H9 (cell line): ENCODE measurements around the gene COP1. TPM values are rescaled to one million over a fixed set of nuclear protein-coding genes. Genes with fewer than 3 reads are reported as not detected.

Experiments
- DNase-seq: peaks from one replicate; pipeline ENCODE4 v3.0.0-alpha.2; 2017
- H2AFZ ChIP-seq: one replicate; pipeline ENCODE4 v1.6.1; 2013; ENCODE audit warnings: mild to moderate bottlenecking, low read length, control low read depth, moderate library complexity
- H2AK5ac ChIP-seq: 2 replicates; pipeline ENCODE4 v1.6.1; 2013; ENCODE audit warnings: low read length, control low read depth, mixed read lengths; ENCODE audit not compliant: insufficient read length
- H2BK120ac ChIP-seq: one replicate; pipeline ENCODE4 v1.6.1; 2013; ENCODE audit warnings: low read depth, mild to moderate bottlenecking, low read length, control low read depth, inconsistent platforms; ENCODE audit not compliant: poor library complexity, severe bottlenecking
- H2BK12ac ChIP-seq: 2 replicates; pipeline ENCODE4 v1.6.1; 2013; ENCODE audit warnings: low read length, control low read depth, mixed read lengths, low read depth; ENCODE audit not compliant: insufficient read length
- H2BK15ac ChIP-seq: 2 replicates; pipeline ENCODE4 v1.6.1; 2013; ENCODE audit warnings: low read depth, low read length, control low read depth
- H2BK20ac ChIP-seq: one replicate; pipeline ENCODE4 v1.6.1; 2013; ENCODE audit warnings: low read depth, mild to moderate bottlenecking, low read length, control low read depth, inconsistent platforms; ENCODE audit not compliant: poor library complexity, severe bottlenecking
- H2BK5ac ChIP-seq: 2 replicates; pipeline ENCODE4 v1.6.1; 2013; ENCODE audit warnings: low read length, control low read depth, mixed read lengths; ENCODE audit not compliant: insufficient read length
- H3K14ac ChIP-seq: 2 replicates; pipeline ENCODE4 v1.6.1; 2013; ENCODE audit warnings: low read length, control low read depth; ENCODE audit not compliant: insufficient read depth
- H3K18ac ChIP-seq: 2 replicates; pipeline ENCODE4 v1.6.1; 2013; ENCODE audit warnings: low read depth, mild to moderate bottlenecking, mixed read lengths, low read length, control low read depth; ENCODE audit not compliant: insufficient read length
- H3K23ac ChIP-seq: 2 replicates; pipeline ENCODE4 v1.6.1; 2013; ENCODE audit warnings: low read length, control low read depth, mixed read lengths, low read depth; ENCODE audit not compliant: insufficient read length
- H3K23me2 ChIP-seq: 2 replicates; pipeline ENCODE4 v1.6.1; 2013; ENCODE audit warnings: low read depth, mild to moderate bottlenecking, mixed read lengths, low read length, control low read depth; ENCODE audit not compliant: insufficient read length, poor library complexity, severe bottlenecking
- H3K27ac ChIP-seq: 2 replicates; pipeline ENCODE4 v1.5.1; 2013; ENCODE audit warnings: low read length, control low read depth, mixed read lengths, low read depth; ENCODE audit not compliant: insufficient read length
- H3K27me3 ChIP-seq: 2 replicates; pipeline ENCODE4 v1.6.1; 2013; ENCODE audit warnings: low read length, control low read depth, inconsistent platforms; ENCODE audit not compliant: insufficient read depth
- H3K4ac ChIP-seq: 2 replicates; pipeline ENCODE4 v1.6.1; 2013; ENCODE audit warnings: low read depth, mild to moderate bottlenecking, control low read depth, inconsistent platforms, low read length, moderate library complexity
- H3K4me1 ChIP-seq: 2 replicates; pipeline ENCODE4 v1.6.1; 2013; ENCODE audit warnings: low read length, control low read depth, inconsistent platforms; ENCODE audit not compliant: insufficient read depth
- H3K4me2 ChIP-seq: 2 replicates; pipeline ENCODE4 v1.6.1; 2013; ENCODE audit warnings: low read length, control low read depth, mixed read lengths; ENCODE audit not compliant: insufficient read length, insufficient read depth
- H3K56ac ChIP-seq: 2 replicates; pipeline ENCODE4 v1.6.1; 2013; ENCODE audit warnings: low read depth, mild to moderate bottlenecking, mixed read lengths, low read length, control low read depth; ENCODE audit not compliant: insufficient read length
- H3K79me1 ChIP-seq: 2 replicates; pipeline ENCODE4 v1.6.1; 2013; ENCODE audit warnings: low read depth, mild to moderate bottlenecking, moderate library complexity, low read length, control low read depth, inconsistent platforms; ENCODE audit not compliant: insufficient read depth, poor library complexity, severe bottlenecking
- H3K79me2 ChIP-seq: 2 replicates; pipeline ENCODE4 v1.6.1; 2013; ENCODE audit warnings: low read length, control low read depth, inconsistent platforms; ENCODE audit not compliant: insufficient read depth
- H3K9ac ChIP-seq: 2 replicates; pipeline ENCODE4 v1.6.1; 2013; ENCODE audit warnings: low read length, control low read depth, mixed read lengths; ENCODE audit not compliant: insufficient read length; ENCODE audit errors: extremely low read depth
- H3K9me3 ChIP-seq: one replicate; pipeline ENCODE4 v1.6.1; 2013; ENCODE audit warnings: low read depth, low read length, inconsistent platforms; ENCODE audit not compliant: control insufficient read depth
- H3T11ph ChIP-seq: one replicate; pipeline ENCODE4 v1.6.1; 2013; ENCODE audit warnings: mild to moderate bottlenecking, low read length, control low read depth, inconsistent platforms
- H4K20me1 ChIP-seq: one replicate; pipeline ENCODE4 v1.6.1; 2013; ENCODE audit not compliant: control insufficient read depth, insufficient read length, insufficient read depth
- H4K5ac ChIP-seq: 2 replicates; pipeline ENCODE4 v1.6.1; 2013; ENCODE audit warnings: low read depth, mild to moderate bottlenecking, mixed read lengths, low read length, control low read depth; ENCODE audit not compliant: insufficient read length
- H4K8ac ChIP-seq: replicated peaks from 2 replicates; pipeline ENCODE4 v1.6.1; 2013; ENCODE audit warnings: low read length, control low read depth, mixed read lengths, low read depth; ENCODE audit not compliant: insufficient read length
- H4K91ac ChIP-seq: 2 replicates; pipeline ENCODE4 v1.6.1; 2013; ENCODE audit warnings: low read depth, mild to moderate bottlenecking, moderate library complexity, mixed read lengths, low read length, control low read depth; ENCODE audit not compliant: insufficient read length
- H3K27ac Mint-ChIP-seq, 3 experiments: 2 replicates in 2 of 3; 3 replicates in 1 of 3; pipeline ENCODE4 v1.8.0; 2020 to 2021; ENCODE audit warnings: mixed read lengths in 3 of 3, mild to moderate bottlenecking in 1 of 3, moderate library complexity in 1 of 3
- H3K27me3 Mint-ChIP-seq: 2 replicates; pipeline ENCODE4 v1.8.0; 2021; ENCODE audit warnings: low read depth, mild to moderate bottlenecking, moderate library complexity, mixed read lengths
- H3K36me3 Mint-ChIP-seq, 3 experiments: 2 replicates in 2 of 3; 3 replicates in 1 of 3; pipeline ENCODE4 v1.8.0; 2020 to 2021; ENCODE audit warnings: low read depth in 3 of 3, mixed read lengths in 3 of 3; ENCODE audit not compliant: insufficient read depth in 1 of 3
- H3K4me1 Mint-ChIP-seq, 2 experiments: 2 replicates each; pipeline ENCODE4 v1.8.0; 2020; ENCODE audit warnings: mixed read lengths in 2 of 2
- H3K4me3 Mint-ChIP-seq, 2 experiments: 2 replicates in 1 of 2; 3 replicates in 1 of 2; pipeline ENCODE4 v1.8.0; 2020 to 2021; ENCODE audit warnings: mild to moderate bottlenecking in 2 of 2, mixed read lengths in 2 of 2, moderate library complexity in 1 of 2
- H3K9me3 Mint-ChIP-seq, 2 experiments: 2 replicates in 1 of 2; 3 replicates in 1 of 2; pipeline ENCODE4 v1.8.0; 2020; ENCODE audit warnings: mild to moderate bottlenecking in 2 of 2, mixed read lengths in 2 of 2, moderate library complexity in 1 of 2
- WGBS: extraction: QIAGEN DNeasy Blood & Tissue Kit; methylation state at CpG from one replicate; pipeline ENCODE4 v1.1.7; 2013; ENCODE audit warnings: missing lambda C conversion rate, low lambda C conversion rate, mixed read lengths; ENCODE audit not compliant: insufficient read length; ENCODE audit errors: extremely low coverage; 5-methylcytosine and 5-hydroxymethylcytosine counted together
- total RNA-seq: library from RNA; stranded (reverse); gene quantifications from 2 replicates; pipeline ENCODE4 v1.2.1, GENCODE V29; 2021
- TF ChIP-seq, protein P1 (sequence below): fragments of 200-600 bp; sonication (generic); conservative IDR thresholded peaks from 3 replicates; pipeline ENCODE4 v1.8.0; 2021; ENCODE audit warnings: antibody characterized with exemption, mild to moderate bottlenecking

Gene COP1
- total RNA-seq, 1 experiment from 2014 or later: 41.3 TPM

- H3K9ac ChIP-seq: no peak overlapping the region
- no peaks in the 10 kb centered on the region for H3K9me3 ChIP-seq
- H3K4me1 ChIP-seq: no peaks in the 10 kb centered on the region
- H2BK20ac ChIP-seq: no peak overlapping the region
- H3K23me2 ChIP-seq: no peaks in the 10 kb centered on the region
- no peak overlapping the region for H2BK120ac ChIP-seq
- no peak overlapping the region for H2AFZ ChIP-seq
- H3K27me3 Mint-ChIP-seq: no peaks in the 10 kb centered on the region; the same call in 1 of the 2 replicates
- H3K4me2 ChIP-seq: no peak overlapping the region
- TF ChIP-seq, protein P1, sequence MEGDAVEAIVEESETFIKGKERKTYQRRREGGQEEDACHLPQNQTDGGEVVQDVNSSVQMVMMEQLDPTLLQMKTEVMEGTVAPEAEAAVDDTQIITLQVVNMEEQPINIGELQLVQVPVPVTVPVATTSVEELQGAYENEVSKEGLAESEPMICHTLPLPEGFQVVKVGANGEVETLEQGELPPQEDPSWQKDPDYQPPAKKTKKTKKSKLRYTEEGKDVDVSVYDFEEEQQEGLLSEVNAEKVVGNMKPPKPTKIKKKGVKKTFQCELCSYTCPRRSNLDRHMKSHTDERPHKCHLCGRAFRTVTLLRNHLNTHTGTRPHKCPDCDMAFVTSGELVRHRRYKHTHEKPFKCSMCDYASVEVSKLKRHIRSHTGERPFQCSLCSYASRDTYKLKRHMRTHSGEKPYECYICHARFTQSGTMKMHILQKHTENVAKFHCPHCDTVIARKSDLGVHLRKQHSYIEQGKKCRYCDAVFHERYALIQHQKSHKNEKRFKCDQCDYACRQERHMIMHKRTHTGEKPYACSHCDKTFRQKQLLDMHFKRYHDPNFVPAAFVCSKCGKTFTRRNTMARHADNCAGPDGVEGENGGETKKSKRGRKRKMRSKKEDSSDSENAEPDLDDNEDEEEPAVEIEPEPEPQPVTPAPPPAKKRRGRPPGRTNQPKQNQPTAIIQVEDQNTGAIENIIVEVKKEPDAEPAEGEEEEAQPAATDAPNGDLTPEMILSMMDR: no peak
- H3K18ac ChIP-seq: no peak overlapping the region
- H3K27me3 ChIP-seq: no peaks in the 10 kb centered on the region
- no peaks in the 10 kb centered on the region for H4K20me1 ChIP-seq
- H3K36me3 Mint-ChIP-seq: no peaks in the 10 kb centered on the region; a peak in 1 of 7 replicates
- H3K27ac ChIP-seq: no peak overlapping the region
- H4K91ac ChIP-seq: no peak overlapping the region
- H3K4me3 Mint-ChIP-seq: no peak overlapping the region
- H3K4ac ChIP-seq: no peak overlapping the region
- H3K14ac ChIP-seq: no peak overlapping the region
- DNase-seq: no peak
- H2BK5ac ChIP-seq: no peak overlapping the region
- no peak overlapping the region for H3K56ac ChIP-seq
- H3K27ac Mint-ChIP-seq: no peak overlapping the region
- no peak overlapping the region for H2BK15ac ChIP-seq
- peaks cover 2 to 3% of the 10 kb centered on the region in 2 experiments; a peak in 1 of 4 replicates for H3K4me1 Mint-ChIP-seq
- WGBS: no CpG with 5 or more reads among the region's 1 CpG
- no peak overlapping the region for H2AK5ac ChIP-seq
- H2BK12ac ChIP-seq: no peak overlapping the region
- no peak overlapping the region for H3K23ac ChIP-seq
- no peaks in the 10 kb centered on the region for H3K79me2 ChIP-seq
- H3K79me1 ChIP-seq: no peaks in the 10 kb centered on the region
- no peak overlapping the region for H3T11ph ChIP-seq
- H4K5ac ChIP-seq: no peak overlapping the region
- no peaks in the 10 kb centered on the region for H3K9me3 Mint-ChIP-seq
- H4K8ac ChIP-seq: no peak overlapping the region
These were observed 4.5 kb upstream of the COP1 start for GRCh38 chr1:176211396-176212165.
